H1 (cell line): ENCODE data around the gene NOP9. TPM values are rescaled to one million over a fixed set of nuclear protein-coding genes. Genes with fewer than 3 reads are reported as not detected.

ENCODE experiments used
- CTCF ChIA-PET: fragments of 300-600 bp; sonication (Branson Sonifier 250); formaldehyde crosslinking; loops from one replicate; lab custom pipeline; 2021; ENCODE audit not compliant: partially characterized antibody; lab: Charles Lee
- POLR2A ChIA-PET: fragments of 300-600 bp; sonication (Branson Sonifier 250); formaldehyde crosslinking; loops from one replicate; lab custom pipeline; 2021; ENCODE audit warnings: inconsistent platforms; ENCODE audit not compliant: partially characterized antibody; lab: Charles Lee
- DNase-seq, 2 experiments: peaks; one replicate each; pipeline versions ENCODE4 v3.0.0 to v3.0.0-alpha.2; 2010 to 2022; ENCODE audit warnings: low spot score in 2 of 2, low read depth in 1 of 2, mixed read lengths in 1 of 2
- FAIRE-seq: peaks from 2 replicates; lab custom pipeline; 2011; peaks lifted over from hg19 to GRCh38; lab: Jason Lieb, UNC
- H2AFZ ChIP-seq: 2 replicates; pipeline ENCODE4 v1.8.1; 2012; ENCODE audit warnings: low read length, inconsistent platforms
- H2AK5ac ChIP-seq: 2 replicates; pipeline ENCODE4 v1.6.1; 2013; ENCODE audit warnings: low read depth, low read length
- H2BK120ac ChIP-seq: replicated peaks from 2 replicates; pipeline ENCODE3; 2013; ENCODE audit warnings: low read depth, low read length, inconsistent platforms
- H2BK12ac ChIP-seq: 2 replicates; pipeline ENCODE4 v1.6.1; 2013; ENCODE audit warnings: low read depth, low read length
- H2BK15ac ChIP-seq: 2 replicates; pipeline ENCODE4 v1.6.1; 2013; ENCODE audit warnings: low read length
- H2BK20ac ChIP-seq: 2 replicates; pipeline ENCODE4 v1.6.1; 2013; ENCODE audit warnings: low read length
- H2BK5ac ChIP-seq: 2 replicates; pipeline ENCODE4 v1.6.1; 2013; ENCODE audit warnings: low read depth, low read length
- H3K14ac ChIP-seq: 2 replicates; pipeline ENCODE4 v1.6.1; 2013; ENCODE audit warnings: inconsistent platforms; ENCODE audit not compliant: insufficient read length
- H3K18ac ChIP-seq: 2 replicates; pipeline ENCODE4 v1.6.1; 2013; ENCODE audit warnings: low read length; ENCODE audit errors: extremely low read depth
- H3K23ac ChIP-seq: 2 replicates; pipeline ENCODE4 v1.6.1; 2013; ENCODE audit warnings: inconsistent platforms; ENCODE audit not compliant: insufficient read length
- H3K23me2 ChIP-seq: 2 replicates; pipeline ENCODE4 v1.6.1; 2013; ENCODE audit warnings: low read depth, low read length
- H3K27ac ChIP-seq: 2 replicates; pipeline ENCODE4 v1.6.1; 2011; ENCODE audit warnings: low read depth, low read length, inconsistent platforms
- H3K27me3 ChIP-seq, 4 experiments: replicated peaks in 1 of 4; 1 replicate in 1 of 4; 2 replicates in 3 of 4; pipeline versions ENCODE4 v1.6.1 to v1.8.1; 2011 to 2013; ENCODE audit warnings: low read length in 3 of 4, mild to moderate bottlenecking in 3 of 4, inconsistent platforms in 2 of 4, mixed read lengths in 2 of 4, moderate library complexity in 1 of 4; ENCODE audit not compliant: control insufficient read depth in 3 of 4, insufficient read depth in 3 of 4; ENCODE audit errors: extremely low read depth in 1 of 4
- H3K36me3 ChIP-seq, 4 experiments: 2 replicates each; pipeline versions ENCODE4 v1.6.1 to v1.8.1; 2011 to 2013; ENCODE audit warnings: mild to moderate bottlenecking in 4 of 4, low read length in 3 of 4, moderate library complexity in 2 of 4, control low read depth in 1 of 4, inconsistent platforms in 1 of 4; ENCODE audit not compliant: insufficient read depth in 4 of 4, control insufficient read depth in 2 of 4
- H3K4ac ChIP-seq: replicated peaks from 2 replicates; pipeline ENCODE3; 2013; ENCODE audit warnings: low read length, low read depth, mixed read lengths, inconsistent platforms; ENCODE audit not compliant: insufficient read length
- H3K4me1 ChIP-seq, 4 experiments: replicated peaks in 1 of 4; 1 replicate in 1 of 4; 2 replicates in 3 of 4; pipeline versions ENCODE4 v1.6.1 to v1.8.1; 2011 to 2013; ENCODE audit warnings: low read length in 3 of 4, inconsistent platforms in 2 of 4, mixed read lengths in 1 of 4; ENCODE audit not compliant: insufficient read depth in 4 of 4, control insufficient read depth in 3 of 4
- H3K4me2 ChIP-seq, 2 experiments: 2 replicates each; pipeline versions ENCODE4 v1.6.1 to v1.8.1; 2011 to 2013; ENCODE audit warnings: low read depth in 2 of 2, low read length in 2 of 2, control low read depth in 1 of 2, inconsistent platforms in 1 of 2, mild to moderate bottlenecking in 1 of 2; ENCODE audit not compliant: insufficient read depth in 1 of 2
- H3K4me3 ChIP-seq, 4 experiments: fragments of 200-600, 300-600 bp in 1 of 4; sonication (generic), shearing (Covaris generic), sonication (Bioruptor Twin) in 1 of 4; 2 replicates each; pipeline versions ENCODE4 v1.5.1 to v1.8.1; 2011 to 2016; ENCODE audit warnings: low read length in 4 of 4, low read depth in 3 of 4, control low read depth in 2 of 4, inconsistent platforms in 2 of 4, mild to moderate bottlenecking in 2 of 4, mixed read lengths in 1 of 4, moderate library complexity in 1 of 4; ENCODE audit not compliant: insufficient read depth in 2 of 4; ENCODE audit errors: extremely low read depth in 1 of 4
- H3K56ac ChIP-seq: replicated peaks from 2 replicates; pipeline ENCODE3; 2013; ENCODE audit warnings: low read depth, mild to moderate bottlenecking, mixed read lengths, low read length, inconsistent platforms; ENCODE audit not compliant: insufficient read length
- H3K79me1 ChIP-seq: 2 replicates; pipeline ENCODE4 v1.6.1; 2013; ENCODE audit warnings: low read depth, low read length, control low read depth
- H3K79me2 ChIP-seq, 2 experiments: 2 replicates each; pipeline versions ENCODE4 v1.6.1 to v1.8.1; 2012 to 2013; ENCODE audit warnings: low read length in 2 of 2, mild to moderate bottlenecking in 2 of 2, inconsistent platforms in 1 of 2; ENCODE audit not compliant: insufficient read depth in 2 of 2, control insufficient read depth in 1 of 2
- H3K9ac ChIP-seq, 4 experiments: replicated peaks in 1 of 4; 1 replicate in 1 of 4; 2 replicates in 3 of 4; pipeline versions ENCODE4 v1.6.1 to v1.8.1; 2011 to 2013; ENCODE audit warnings: low read depth in 3 of 4, low read length in 3 of 4, control low read depth in 2 of 4, mild to moderate bottlenecking in 2 of 4, moderate library complexity in 2 of 4, inconsistent platforms in 1 of 4; ENCODE audit errors: extremely low read depth in 1 of 4
- H3K9me3 ChIP-seq, 2 experiments: 2 replicates each; pipeline versions ENCODE4 v1.6.1 to v1.8.1; 2012 to 2013; ENCODE audit warnings: mild to moderate bottlenecking in 2 of 2, moderate library complexity in 2 of 2, control low read depth in 1 of 2, inconsistent platforms in 1 of 2, low read depth in 1 of 2, low read length in 1 of 2, mixed read lengths in 1 of 2; ENCODE audit not compliant: insufficient read depth in 2 of 2
- H4K20me1 ChIP-seq, 2 experiments: replicated peaks in 1 of 2; 2 replicates each; pipeline versions ENCODE3 to v1.8.1; 2011 to 2013; ENCODE audit warnings: inconsistent platforms in 2 of 2, low read length in 2 of 2, mild to moderate bottlenecking in 1 of 2; ENCODE audit not compliant: insufficient read depth in 2 of 2, control insufficient read depth in 1 of 2
- H4K5ac ChIP-seq: 2 replicates; pipeline ENCODE4 v1.6.1; 2013; ENCODE audit warnings: low read length, low read depth, mixed read lengths, inconsistent platforms; ENCODE audit not compliant: insufficient read length
- H4K8ac ChIP-seq: 2 replicates; pipeline ENCODE4 v1.8.0; 2013; ENCODE audit warnings: mild to moderate bottlenecking, moderate library complexity, low read length, inconsistent platforms; ENCODE audit not compliant: insufficient read depth; ENCODE audit errors: extremely low read depth
- H4K91ac ChIP-seq: replicated peaks from 2 replicates; pipeline ENCODE3; 2013; ENCODE audit warnings: low read length, mixed read lengths, inconsistent platforms; ENCODE audit not compliant: insufficient read length
- POU5F1 ChIP-seq: IDR thresholded peaks from 2 replicates; pipeline ENCODE4 v1.6.1; 2011; ENCODE audit warnings: low read depth, mild to moderate bottlenecking, low read length, moderate library complexity
- WGBS, 2 experiments: shearing (Covaris generic) in 1 of 2; methylation state at CpG; one replicate each; pipeline versions ENCODE4 v1.1.6 to v1.1.7; 2013 to 2015; ENCODE audit warnings: low lambda C conversion rate in 2 of 2, mixed read lengths in 2 of 2, inconsistent platforms in 1 of 2, low coverage in 1 of 2, missing lambda C conversion rate in 1 of 2; ENCODE audit not compliant: insufficient replicate concordance in 2 of 2, insufficient coverage in 1 of 2, insufficient read length in 1 of 2; ENCODE audit errors: extremely low coverage in 1 of 2, missing lambda C conversion rate in 1 of 2; 5-methylcytosine and 5-hydroxymethylcytosine counted together
- polyA plus RNA-seq, 7 experiments: library from polyadenylated mRNA; depleted of rRNA in 3 of 7; stranded (reverse) in 5 of 7; unstranded in 2 of 7; fragments of >200 nt in 5 of 7; fragments of 200-250 nt in 2 of 7; gene quantifications; 1 replicate in 5 of 7; 2 replicates in 1 of 7; 4 replicates in 1 of 7; pipeline versions ENCODE4 v1.2.1 to v1.2.3, GENCODE V29; 2011 to 2013; ENCODE audit warnings: missing spikeins in 2 of 7, mixed read lengths in 2 of 7
- total RNA-seq: library from RNA; stranded (reverse); fragmentation: NEBNext Ultra II Directional; extraction: Animal tissue kit (Norgen Biotek cat#: 25700); gene quantifications from 2 replicates; pipeline ENCODE4 v1.2.1, GENCODE V29; 2021
- TF ChIP-seq, protein P1 (sequence below), 3 experiments: IDR thresholded peaks; 1 replicate in 2 of 3; 2 replicates in 1 of 3; pipeline versions ENCODE4 v1.5.1 to v1.6.1; 2011; ENCODE audit warnings: low read length in 3 of 3, mild to moderate bottlenecking in 3 of 3, inconsistent platforms in 2 of 3, low read depth in 1 of 3, moderate library complexity in 1 of 3; ENCODE audit not compliant: insufficient read depth in 1 of 3; ENCODE audit errors: control extremely low read depth in 1 of 3

Gene NOP9
- total and polyA plus RNA-seq, 2 of the 8 experiments (the other 6 are each of a cell fraction or from before 2014, with no cell fraction given), result 17.8 to 34.8 TPM

DNA sequence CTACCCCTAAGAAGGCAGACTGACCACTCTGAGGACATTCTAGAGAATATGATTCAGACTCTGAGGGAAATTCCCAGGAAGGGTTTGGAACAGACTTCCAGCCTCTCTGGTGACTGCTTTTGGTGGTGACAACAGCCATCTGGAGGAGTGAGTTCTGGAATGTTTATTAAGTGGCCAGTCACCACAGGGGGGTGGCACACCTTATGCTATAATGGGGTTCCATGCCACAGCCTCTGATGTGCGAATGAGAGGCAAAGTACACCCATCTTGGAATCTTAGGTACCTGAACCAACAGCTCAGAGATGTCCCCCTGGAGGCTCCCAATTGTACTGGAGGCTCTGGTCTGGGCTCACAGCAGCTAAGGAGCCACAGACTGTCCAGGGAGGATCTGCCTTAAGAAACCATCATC lies 47.8 kb upstream of the NOP9 start:
- Histone ChIP-seq H3K4ac (no peak overlapping the region), H2BK20ac (no peak overlapping the region), H3K14ac (no peak overlapping the region), H4K20me1 (no peaks in the 10 kb centered on the region), H3K4me1 (no peaks in the 10 kb centered on the region), H2BK15ac (no peak overlapping the region), H4K5ac (no peak overlapping the region), H3K9me3 (no peaks in the 10 kb centered on the region), H2AFZ (no peak overlapping the region), H2BK5ac (no peak overlapping the region), H4K8ac (no peak overlapping the region), H3K56ac (no peak overlapping the region), H3K23me2 (no peaks in the 10 kb centered on the region), H3K18ac (no peak overlapping the region), H3K9ac (no peak overlapping the region), H3K27ac (no peak overlapping the region), H3K36me3 (no peaks in the 10 kb centered on the region), H2BK12ac (no peak overlapping the region), H2BK120ac (no peak overlapping the region), H3K79me1 (no peaks in the 10 kb centered on the region), H3K27me3 (no peaks in the 10 kb centered on the region), H3K4me2 (no peak overlapping the region), H3K4me3 (no peak overlapping the region), H2AK5ac (no peak overlapping the region), H4K91ac (no peak overlapping the region), H3K79me2 (no peaks in the 10 kb centered on the region), H3K23ac (no peak overlapping the region)
- TF ChIP-seq, protein P1, sequence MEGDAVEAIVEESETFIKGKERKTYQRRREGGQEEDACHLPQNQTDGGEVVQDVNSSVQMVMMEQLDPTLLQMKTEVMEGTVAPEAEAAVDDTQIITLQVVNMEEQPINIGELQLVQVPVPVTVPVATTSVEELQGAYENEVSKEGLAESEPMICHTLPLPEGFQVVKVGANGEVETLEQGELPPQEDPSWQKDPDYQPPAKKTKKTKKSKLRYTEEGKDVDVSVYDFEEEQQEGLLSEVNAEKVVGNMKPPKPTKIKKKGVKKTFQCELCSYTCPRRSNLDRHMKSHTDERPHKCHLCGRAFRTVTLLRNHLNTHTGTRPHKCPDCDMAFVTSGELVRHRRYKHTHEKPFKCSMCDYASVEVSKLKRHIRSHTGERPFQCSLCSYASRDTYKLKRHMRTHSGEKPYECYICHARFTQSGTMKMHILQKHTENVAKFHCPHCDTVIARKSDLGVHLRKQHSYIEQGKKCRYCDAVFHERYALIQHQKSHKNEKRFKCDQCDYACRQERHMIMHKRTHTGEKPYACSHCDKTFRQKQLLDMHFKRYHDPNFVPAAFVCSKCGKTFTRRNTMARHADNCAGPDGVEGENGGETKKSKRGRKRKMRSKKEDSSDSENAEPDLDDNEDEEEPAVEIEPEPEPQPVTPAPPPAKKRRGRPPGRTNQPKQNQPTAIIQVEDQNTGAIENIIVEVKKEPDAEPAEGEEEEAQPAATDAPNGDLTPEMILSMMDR (IDR thresholded peaks at IDR 0.05; ENCODE audit: control extremely low read depth in 1 of 3, insufficient read depth in 1 of 3, low read depth in 1 of 3, low read length in 3 of 3), result peak in 1 of 3 experiments; percentile 13; a peak in 1 of 4 replicates
- no peak for TF ChIP-seq POU5F1
- FAIRE-seq (no peak), DNase-seq (no peak)
- POLR2A ChIA-PET, result interaction anchor here (0.6 to 4.5 kb wide), 8 partner anchors 8 to 57 kb away, joined by 3 to 26 read pairs (median 4); partner anchors contain the start of genes MDP1, RABGGTA, TINF2 and TM9SF1
- WGBS, 2 experiments, result 92% methylated on average over 1 of the region's 1 CpG; no CpG with 5 or more reads in 1 of the 2 experiments
- CTCF ChIA-PET, result interaction anchor here (0.8 to 6.0 kb wide), 15 partner anchors 9 to 143 kb away, joined by 3 to 63 read pairs (median 11); partner anchors contain the start of genes CIDEB, DHRS1, NOP9 and RABGGTA
